HT1080 (cell line): Measurements from ENCODE around the gene NRSN2. TPM values are rescaled to one million over a fixed set of nuclear protein-coding genes. Genes with fewer than 3 reads are reported as not detected.
"Not testable (repeated sequence)": the region's sequence is repeated elsewhere in the genome, so short reads cannot be mapped to it uniquely, and the experiment has no call there.

Source experiments
- DNase-seq: peaks from one replicate; pipeline ENCODE4 v3.0.0-alpha.2; 2015; ENCODE audit warnings: low read depth
- total RNA-seq: library from RNA; depleted of rRNA; stranded (reverse); fragments of >200 nt; shearing (Covaris generic); gene quantifications from 2 replicates; pipeline ENCODE4 v1.2.3, GENCODE V29; 2014

NRSN2 gene
- total RNA-seq, 1 experiment from 2014 or later: 18.8 TPM

- DNase-seq: peak; percentile 93
Measured at GRCh38 chr20:325045-325888, 21.6 kb upstream of the NRSN2 start, which contains the start of gene SOX12. Gene SOX12 (plus strand): TSS chr20:325552. CDS start chr20:325925, 373 bp downstream.

GRCh38 chr20:325889-326644, 20.8 kb upstream of the NRSN2 start:
- DNase-seq: peak; percentile 52

- DNase-seq: peak; percentile 57
Measured at GRCh38 chr20:326645-327185, 20.2 kb upstream of the NRSN2 start.

DNA sequence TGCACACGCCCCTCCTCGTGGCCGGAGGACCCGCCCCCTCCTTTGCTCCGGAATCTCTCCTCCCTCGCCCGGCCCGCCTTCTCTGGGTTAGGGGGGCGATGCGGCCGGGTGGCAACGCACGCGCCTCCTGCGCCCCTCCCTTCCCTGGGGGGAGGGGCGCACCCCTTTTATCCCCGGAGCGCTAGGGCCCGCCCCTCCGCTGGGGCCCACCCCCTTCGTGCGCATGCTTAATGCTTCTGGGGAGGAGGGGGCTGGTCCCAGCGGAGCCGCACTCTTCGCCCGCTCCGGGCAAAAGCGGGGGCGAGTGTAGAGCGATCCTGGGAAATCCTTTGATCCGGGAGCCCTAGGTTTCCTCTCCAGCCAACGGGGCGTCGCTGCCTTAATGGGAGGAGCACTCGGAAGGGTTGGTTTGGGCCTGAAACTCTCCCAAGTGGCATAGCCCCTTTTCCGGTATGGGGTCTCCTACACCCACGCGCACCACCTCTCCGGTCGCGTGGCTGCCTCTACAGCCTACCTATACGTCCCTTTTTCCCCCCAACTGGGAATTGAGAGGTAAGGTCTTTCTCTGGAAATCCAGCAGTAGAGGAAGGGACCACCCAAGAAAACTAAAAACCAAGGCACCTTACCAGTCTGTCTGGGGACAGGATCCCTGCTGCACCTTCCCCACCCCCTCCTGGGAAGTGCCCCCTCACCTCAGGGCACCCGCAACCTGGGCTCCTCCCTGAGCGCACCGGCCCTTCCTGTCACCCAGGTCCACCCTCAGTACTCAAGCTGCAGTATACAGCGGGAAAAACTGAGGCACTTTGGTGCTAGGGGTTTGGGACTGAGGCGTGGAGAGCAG, 19.5 kb upstream of the NRSN2 start:
- DNase-seq: peak; percentile 93

DNA sequence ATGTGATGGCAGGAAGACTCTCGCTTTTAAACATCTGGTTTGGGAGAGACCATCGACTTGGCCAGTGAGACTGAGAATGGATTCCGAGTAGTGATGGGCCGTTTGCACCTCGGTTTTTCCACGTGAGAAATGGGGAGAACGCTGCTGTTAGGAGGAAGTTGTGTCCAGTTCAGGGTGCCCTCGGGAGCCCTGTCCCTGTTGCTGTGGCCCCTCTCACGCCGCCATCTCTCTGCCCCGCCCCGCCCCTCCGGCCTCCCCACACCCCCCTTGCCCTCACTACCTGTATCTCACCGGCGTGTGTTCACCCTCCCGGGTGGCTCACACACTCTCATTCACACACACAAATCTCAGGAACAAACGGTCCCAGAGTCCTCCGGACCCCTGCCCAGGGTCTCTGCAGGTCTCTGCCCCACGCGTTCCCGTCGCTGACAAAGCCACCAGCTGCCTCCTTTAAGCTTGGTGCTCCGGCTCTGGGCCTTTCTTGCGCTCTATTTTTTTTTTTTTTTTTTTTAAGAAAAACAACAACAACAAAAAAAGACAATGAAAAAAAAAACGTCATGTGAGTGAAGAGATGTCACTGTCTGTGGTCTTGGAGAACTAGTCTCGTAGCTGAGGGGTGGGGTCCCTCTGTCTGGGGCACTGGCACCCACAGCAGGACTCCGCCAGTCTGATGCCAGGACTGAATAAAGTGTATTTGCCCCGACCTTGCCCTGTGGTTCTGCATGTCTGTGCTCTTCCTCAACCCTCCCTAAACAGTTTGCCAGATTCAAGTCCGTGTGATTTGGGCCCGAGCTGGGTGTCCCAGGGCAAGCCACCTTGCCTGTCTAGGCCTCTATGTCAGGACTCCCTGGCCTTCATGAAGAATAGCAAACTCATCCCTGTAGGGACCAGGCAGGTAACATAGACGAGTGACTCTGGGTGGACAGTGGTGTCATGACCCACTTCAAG, 18.6 kb upstream of the NRSN2 start:
- DNase-seq: no peak

GRCh38 chr20:328975-329695, 17.8 kb upstream of the NRSN2 start:
- no peak for DNase-seq

- DNase-seq: no peak
Measured at GRCh38 chr20:329851-330232, 17.1 kb upstream of the NRSN2 start.

GRCh38 chr20:330233-331149, 16.4 kb upstream of the NRSN2 start:
- DNase-seq: peak; percentile 67

DNA sequence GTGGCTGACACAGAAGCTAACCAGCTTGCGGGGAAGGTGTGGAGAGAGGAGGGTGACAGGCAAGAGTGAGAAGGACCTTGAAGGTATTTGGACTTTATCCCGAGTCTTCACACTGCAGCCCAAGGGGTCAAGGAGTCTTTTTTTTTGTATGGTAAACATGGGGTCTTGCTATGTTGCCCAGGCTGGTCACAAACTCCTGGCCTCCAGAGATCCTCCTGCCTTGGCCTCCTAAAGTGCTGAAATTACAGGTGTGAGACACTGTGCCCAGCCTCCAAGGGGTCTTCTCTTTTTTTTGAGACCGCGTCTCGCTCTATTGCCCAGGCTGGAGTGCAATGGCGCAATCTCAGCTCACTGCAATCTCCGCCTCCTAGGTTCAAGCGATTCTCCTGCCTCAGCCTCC, 12.3 kb upstream of the NRSN2 start:
- no peak for DNase-seq

DNA sequence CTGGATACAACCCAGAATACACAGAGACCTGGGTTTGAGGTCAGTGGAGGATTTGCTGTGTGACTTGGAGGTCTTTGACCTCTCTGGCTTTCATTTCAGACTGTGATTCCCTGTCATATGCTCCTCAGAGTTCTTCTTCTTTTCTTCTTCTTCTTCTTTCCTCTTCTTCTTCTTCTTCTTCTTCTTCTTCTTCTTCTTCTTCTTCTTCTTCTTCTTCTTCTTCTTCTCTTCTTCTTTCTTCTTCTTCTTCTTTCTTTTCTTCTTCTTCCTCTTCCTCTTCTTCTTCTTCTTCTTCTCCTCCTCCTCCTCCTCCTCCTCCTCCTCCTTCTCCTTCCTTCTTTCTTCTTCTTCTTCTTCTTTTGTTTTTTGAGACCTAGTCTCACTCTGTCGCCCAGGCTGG, 10.9 kb upstream of the NRSN2 start:
- DNase-seq: not testable (repeated sequence)

DNA sequence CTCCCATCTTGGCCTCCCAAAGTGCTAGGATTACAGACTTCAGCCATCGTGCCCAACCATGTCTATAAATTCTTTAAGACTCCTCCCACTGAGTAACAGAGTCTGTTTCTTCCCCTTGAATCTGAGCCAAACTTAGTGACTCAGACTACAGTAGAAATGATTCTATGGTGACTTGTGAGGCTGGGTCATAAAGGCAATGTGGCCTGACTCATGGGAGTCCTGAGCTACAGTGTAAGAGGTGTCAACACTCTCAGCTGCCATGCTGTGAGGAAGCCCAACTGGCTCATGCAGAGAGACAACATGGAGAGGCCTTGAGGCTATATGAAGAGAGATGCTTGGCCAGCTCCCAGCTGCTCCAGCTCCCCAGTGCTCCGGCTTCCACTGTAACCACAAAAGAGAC, 5.2 kb upstream of the NRSN2 start:
- peak; percentile 96 for DNase-seq

- no peak for DNase-seq
Measured at GRCh38 chr20:343107-343506, 3.8 kb upstream of the NRSN2 start.

DNA sequence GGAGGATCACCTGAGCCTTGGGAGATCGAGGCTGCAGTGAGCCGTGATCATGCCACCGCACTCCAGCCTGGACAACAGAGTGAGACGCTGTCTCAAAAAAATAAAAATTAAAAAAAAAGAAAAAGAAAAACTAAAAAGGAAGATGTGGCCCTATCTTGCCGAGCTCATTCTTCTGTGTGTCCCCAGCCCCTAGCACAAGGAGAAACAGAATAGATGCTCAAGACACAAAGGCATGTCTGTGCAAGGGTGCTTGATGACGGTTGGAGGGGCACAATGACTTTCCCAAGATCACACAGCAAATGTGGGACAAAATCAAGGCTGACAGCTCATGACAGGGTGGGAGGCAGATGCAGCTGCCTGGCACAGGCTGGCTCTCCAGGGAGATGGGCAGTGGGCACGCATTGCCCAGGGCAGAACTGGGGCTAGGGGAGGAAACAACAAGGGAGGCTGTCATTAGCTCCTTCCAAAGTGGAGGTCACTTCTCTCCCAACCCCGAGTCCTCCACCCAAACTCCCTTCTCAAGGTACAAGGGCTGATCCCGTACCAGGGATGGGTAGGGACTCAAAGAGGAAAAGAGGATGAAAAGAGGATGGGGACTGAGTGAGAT, 775 bp upstream of the NRSN2 start:
- no peak for DNase-seq

- no peak for DNase-seq
Measured at GRCh38 chr20:347317-347639, 367 bp downstream of the NRSN2 start.

GRCh38 chr20:347640-348484, 951 bp downstream of the NRSN2 start:
- peak; percentile 94 for DNase-seq

DNA sequence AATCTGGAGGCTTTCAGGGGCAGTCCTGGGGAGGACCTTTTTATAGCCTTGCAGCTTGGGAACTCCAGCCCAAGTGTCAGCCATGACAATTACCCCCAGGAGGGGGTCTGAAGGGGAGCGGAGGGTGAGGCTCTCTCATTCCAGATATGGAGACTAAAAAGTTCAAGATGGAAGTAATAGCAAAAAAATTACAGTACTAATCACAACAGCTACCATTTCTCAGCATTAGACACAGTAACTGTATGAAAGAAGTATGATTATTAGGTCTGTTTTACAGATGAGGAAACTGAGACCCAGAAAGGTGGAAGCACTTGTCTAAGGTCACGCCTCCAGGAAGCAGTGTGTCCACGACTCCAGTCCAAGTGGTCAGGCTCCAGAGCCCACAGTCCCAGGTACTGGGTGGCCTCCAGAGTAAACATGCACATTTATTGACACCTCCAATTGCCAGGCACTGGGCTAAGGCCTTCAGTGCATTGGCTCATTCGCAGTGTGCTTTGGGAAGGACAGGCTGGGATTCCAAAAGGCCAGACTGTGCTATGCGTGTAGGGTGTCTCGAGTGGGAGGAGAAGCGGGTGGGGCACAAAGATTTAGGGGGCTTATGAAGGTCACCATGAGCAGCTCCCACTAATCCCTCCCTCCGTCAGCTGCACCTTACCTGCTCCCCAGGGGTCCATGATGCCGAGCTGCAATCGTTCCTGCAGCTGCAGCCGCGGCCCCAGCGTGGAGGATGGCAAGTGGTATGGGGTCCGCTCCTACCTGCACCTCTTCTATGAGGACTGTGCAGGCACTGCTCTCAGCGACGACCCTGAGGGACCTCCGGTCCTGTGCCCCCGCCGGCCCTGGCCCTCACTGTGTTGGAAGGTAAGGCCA, 2.3 kb downstream of the NRSN2 start:
- DNase-seq: no peak
